Transverse colon (tissue), 4 donors: ENCODE measurements around the gene CNTNAP2.

ENCODE experiments used
- POLR2AphosphoS5 ChIP-seq, 3 donors: sonication (generic); formaldehyde crosslinking; IDR thresholded peaks; one replicate each; pipeline ENCODE4 v1.6.1; 2016; ENCODE audit warnings: antibody characterized with exemption in 3 of 3
- TF ChIP-seq, protein P1 (sequence below), 5 experiments: fragments of 200-600 bp in 3 of 5; fragments of 450-650 bp in 2 of 5; sonication (generic) in 3 of 5; IDR thresholded peaks; 1 replicate in 2 of 5; 2 replicates in 3 of 5; pipeline ENCODE4 v1.5.1; 2016 to 2017; ENCODE audit warnings: antibody characterized with exemption in 5 of 5, inconsistent platforms in 3 of 5, mild to moderate bottlenecking in 2 of 5, moderate library complexity in 1 of 5

DNA sequence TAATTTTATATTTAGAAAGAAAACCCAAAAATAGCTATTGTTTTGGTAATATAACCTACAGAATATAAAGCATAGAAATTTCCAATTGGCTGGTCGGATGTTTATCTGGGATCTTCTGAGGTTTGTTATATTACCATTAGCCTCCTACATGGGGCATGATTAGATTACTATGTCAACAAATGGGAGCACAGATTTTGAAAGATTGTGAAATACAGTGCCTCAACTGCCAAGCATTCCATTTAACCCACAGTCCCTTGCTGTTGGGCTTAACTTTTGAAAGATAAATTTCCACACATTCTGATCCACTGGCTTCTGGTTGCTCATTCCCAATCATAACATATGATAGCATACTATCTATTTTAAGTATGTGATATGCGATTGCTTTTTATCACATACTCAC lies 2018.5 kb downstream of the CNTNAP2 start:
- TF ChIP-seq, protein P1, sequence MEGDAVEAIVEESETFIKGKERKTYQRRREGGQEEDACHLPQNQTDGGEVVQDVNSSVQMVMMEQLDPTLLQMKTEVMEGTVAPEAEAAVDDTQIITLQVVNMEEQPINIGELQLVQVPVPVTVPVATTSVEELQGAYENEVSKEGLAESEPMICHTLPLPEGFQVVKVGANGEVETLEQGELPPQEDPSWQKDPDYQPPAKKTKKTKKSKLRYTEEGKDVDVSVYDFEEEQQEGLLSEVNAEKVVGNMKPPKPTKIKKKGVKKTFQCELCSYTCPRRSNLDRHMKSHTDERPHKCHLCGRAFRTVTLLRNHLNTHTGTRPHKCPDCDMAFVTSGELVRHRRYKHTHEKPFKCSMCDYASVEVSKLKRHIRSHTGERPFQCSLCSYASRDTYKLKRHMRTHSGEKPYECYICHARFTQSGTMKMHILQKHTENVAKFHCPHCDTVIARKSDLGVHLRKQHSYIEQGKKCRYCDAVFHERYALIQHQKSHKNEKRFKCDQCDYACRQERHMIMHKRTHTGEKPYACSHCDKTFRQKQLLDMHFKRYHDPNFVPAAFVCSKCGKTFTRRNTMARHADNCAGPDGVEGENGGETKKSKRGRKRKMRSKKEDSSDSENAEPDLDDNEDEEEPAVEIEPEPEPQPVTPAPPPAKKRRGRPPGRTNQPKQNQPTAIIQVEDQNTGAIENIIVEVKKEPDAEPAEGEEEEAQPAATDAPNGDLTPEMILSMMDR (IDR thresholded peaks at IDR 0.05), result no peak
- no peak for TF ChIP-seq POLR2AphosphoS5 (IDR thresholded peaks at IDR 0.05)
